HepG2 (cell line): Measurements from ENCODE around the gene ERMP1. TPM values are rescaled to one million over a fixed set of nuclear protein-coding genes. Genes with fewer than 3 reads are reported as not detected.

Source experiments
- CHD2 ChIP-seq: IDR thresholded peaks from 2 replicates; pipeline ENCODE4 v1.6.1; 2011; ENCODE audit warnings: low read depth, low read length, improper control_type of control experiment
- GATA4 ChIP-seq: sonication (generic); IDR thresholded peaks from 2 replicates; pipeline ENCODE4 v1.6.1; 2016; ENCODE audit warnings: antibody characterized with exemption, low read depth, borderline replicate concordance
- IKZF1 ChIP-seq: fragments of 450-650 bp; IDR thresholded peaks from 2 replicates; pipeline ENCODE4 v1.7.1; 2016
- MATR3 ChIP-seq: sonication (generic); formaldehyde crosslinking; IDR thresholded peaks from 2 replicates; pipeline ENCODE4 v1.4.0; 2020; ENCODE audit warnings: missing genetic modification reagents
- SIX1 ChIP-seq: sonication (generic); formaldehyde crosslinking; IDR thresholded peaks from 2 replicates; pipeline ENCODE4 v1.4.0; 2020; ENCODE audit warnings: missing genetic modification reagents, borderline replicate concordance
- SIX4 ChIP-seq: sonication (generic); formaldehyde crosslinking; IDR thresholded peaks from 2 replicates; pipeline ENCODE4 v1.4.0; 2020; ENCODE audit warnings: missing genetic modification reagents
- SMC3 ChIP-seq: IDR thresholded peaks from 2 replicates; pipeline ENCODE4 v1.6.1; 2011; ENCODE audit warnings: low read length, improper control_type of control experiment
- SMYD3 ChIP-seq: sonication (generic); formaldehyde crosslinking; IDR thresholded peaks from 2 replicates; pipeline ENCODE4 v1.8.1; 2023; ENCODE audit warnings: mild to moderate bottlenecking, missing genetic modification reagents
- ZNF484 ChIP-seq: sonication (generic); formaldehyde crosslinking; IDR thresholded peaks from 2 replicates; pipeline ENCODE4 v1.5.1; 2020; ENCODE audit warnings: mild to moderate bottlenecking, low read depth, missing genetic modification reagents, borderline replicate concordance
- ZNF75D ChIP-seq: sonication (generic); formaldehyde crosslinking; IDR thresholded peaks from 2 replicates; pipeline ENCODE4 v1.8.1; 2023; ENCODE audit warnings: missing genetic modification reagents, mild to moderate bottlenecking, borderline replicate concordance
- ZNF891 ChIP-seq: sonication (generic); formaldehyde crosslinking; IDR thresholded peaks from 2 replicates; pipeline ENCODE4 v1.5.0; 2020; ENCODE audit warnings: mild to moderate bottlenecking, missing genetic modification reagents
- ZSCAN22 ChIP-seq: sonication (generic); formaldehyde crosslinking; IDR thresholded peaks from 2 replicates; pipeline ENCODE4 v1.4.0; 2020; ENCODE audit warnings: mild to moderate bottlenecking, missing genetic modification reagents
- polyA plus RNA-seq, 8 experiments: library from polyadenylated mRNA; depleted of rRNA in 3 of 8; stranded (reverse) in 7 of 8; unstranded in 1 of 8; fragments of >200 nt; fragmentation: Illumina TruSeq in 4 of 8; extraction: Trizol in 4 of 8; gene quantifications; 2 replicates each; pipeline versions ENCODE4 v1.2.1 to v1.2.3, GENCODE V29; 2011 to 2016; ENCODE audit warnings: low read depth in 4 of 8, missing spikeins in 1 of 8, mixed read lengths in 1 of 8; ENCODE audit not compliant: insufficient read depth in 1 of 8
- total RNA-seq, 5 experiments: library from RNA; depleted of rRNA; stranded (reverse); fragments of >200 nt; fragmentation: Illumina TruSeq; extraction: Trizol; gene quantifications; 2 replicates each; pipeline ENCODE4 v1.2.3, GENCODE V29; 2016; ENCODE audit warnings: low read depth in 1 of 5
- TF ChIP-seq, protein P1 (sequence below): sonication (generic); formaldehyde crosslinking; IDR thresholded peaks from 2 replicates; pipeline ENCODE4 v1.8.0; 2022; ENCODE audit warnings: missing genetic modification reagents, mild to moderate bottlenecking, borderline replicate concordance
- TF ChIP-seq, protein P2 (sequence below): IDR thresholded peaks from 2 replicates; pipeline ENCODE4 v1.4.0; 2020; ENCODE audit warnings: mild to moderate bottlenecking, missing genetic modification reagents
- TF ChIP-seq, protein P3 (sequence below): sonication (generic); formaldehyde crosslinking; IDR thresholded peaks from 2 replicates; pipeline ENCODE4 v1.5.0; 2020; ENCODE audit warnings: mild to moderate bottlenecking, missing genetic modification reagents
- TF ChIP-seq, protein P4 (sequence below): sonication (generic); formaldehyde crosslinking; IDR thresholded peaks from 2 replicates; pipeline ENCODE4 v1.4.0; 2020; ENCODE audit warnings: missing genetic modification reagents
- TF ChIP-seq, protein P5 (sequence below): sonication (generic); formaldehyde crosslinking; IDR thresholded peaks from 2 replicates; pipeline ENCODE4 v1.4.0; 2020; ENCODE audit warnings: missing genetic modification reagents

The ERMP1 gene
- total and polyA plus RNA-seq, 2 of the 13 experiments (the other 11 are each of a cell fraction or from before 2014, with no cell fraction given), result 40.9 to 65.4 TPM

DNA sequence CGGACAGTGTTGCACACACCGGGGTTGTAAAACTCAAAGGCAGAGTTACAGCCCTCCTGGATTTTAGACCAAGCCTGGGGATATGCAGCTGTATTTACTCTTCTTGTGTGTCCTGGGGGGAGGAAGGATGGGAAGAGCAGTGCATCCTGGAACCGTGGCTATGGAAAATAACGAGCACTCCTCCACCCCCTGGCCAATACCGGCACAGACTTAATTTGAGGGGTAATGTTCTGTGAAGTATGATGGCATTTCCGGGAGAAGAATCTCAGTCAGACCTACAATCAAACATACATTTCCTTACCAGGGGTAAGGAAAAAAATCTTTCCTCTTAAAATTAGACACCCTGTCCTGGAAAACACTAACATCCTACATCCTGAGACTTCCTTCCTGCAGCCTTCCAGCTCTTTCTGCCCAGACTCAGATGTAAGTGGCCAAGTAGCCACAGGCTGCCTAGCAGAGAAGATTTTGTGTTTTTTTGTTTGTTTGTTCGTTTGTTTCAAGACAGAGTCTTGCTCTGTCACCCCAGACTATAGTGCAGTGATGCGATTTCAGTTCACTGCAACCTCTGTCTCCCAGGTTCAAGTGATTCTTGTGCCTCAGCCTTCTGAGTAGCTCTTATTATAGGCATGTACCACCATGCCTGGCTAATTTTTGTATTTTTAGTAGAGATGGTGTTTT is 11.0 kb upstream of the ERMP1 start (continued):
- TF ChIP-seq IKZF1 (no peak), MATR3 (CRISPR knock-in tag) (no peak), ZNF484 (CRISPR knock-in tag) (no peak), SMC3 (no peak; the same call in 1 of the 2 replicates), GATA4 (no peak), SMYD3 (CRISPR knock-in tag) (no peak), SIX4 (CRISPR knock-in tag) (peak; percentile 51; the same call in 1 of the 2 replicates), ZSCAN22 (CRISPR knock-in tag) (no peak), ZNF891 (CRISPR knock-in tag) (no peak), CHD2 (no peak), ZNF75D (no peak), SIX1 (CRISPR knock-in tag) (no peak)
- TF ChIP-seq, protein P1, sequence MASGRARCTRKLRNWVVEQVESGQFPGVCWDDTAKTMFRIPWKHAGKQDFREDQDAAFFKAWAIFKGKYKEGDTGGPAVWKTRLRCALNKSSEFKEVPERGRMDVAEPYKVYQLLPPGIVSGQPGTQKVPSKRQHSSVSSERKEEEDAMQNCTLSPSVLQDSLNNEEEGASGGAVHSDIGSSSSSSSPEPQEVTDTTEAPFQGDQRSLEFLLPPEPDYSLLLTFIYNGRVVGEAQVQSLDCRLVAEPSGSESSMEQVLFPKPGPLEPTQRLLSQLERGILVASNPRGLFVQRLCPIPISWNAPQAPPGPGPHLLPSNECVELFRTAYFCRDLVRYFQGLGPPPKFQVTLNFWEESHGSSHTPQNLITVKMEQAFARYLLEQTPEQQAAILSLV (CRISPR knock-in tag), result no peak
- TF ChIP-seq, protein P2, sequence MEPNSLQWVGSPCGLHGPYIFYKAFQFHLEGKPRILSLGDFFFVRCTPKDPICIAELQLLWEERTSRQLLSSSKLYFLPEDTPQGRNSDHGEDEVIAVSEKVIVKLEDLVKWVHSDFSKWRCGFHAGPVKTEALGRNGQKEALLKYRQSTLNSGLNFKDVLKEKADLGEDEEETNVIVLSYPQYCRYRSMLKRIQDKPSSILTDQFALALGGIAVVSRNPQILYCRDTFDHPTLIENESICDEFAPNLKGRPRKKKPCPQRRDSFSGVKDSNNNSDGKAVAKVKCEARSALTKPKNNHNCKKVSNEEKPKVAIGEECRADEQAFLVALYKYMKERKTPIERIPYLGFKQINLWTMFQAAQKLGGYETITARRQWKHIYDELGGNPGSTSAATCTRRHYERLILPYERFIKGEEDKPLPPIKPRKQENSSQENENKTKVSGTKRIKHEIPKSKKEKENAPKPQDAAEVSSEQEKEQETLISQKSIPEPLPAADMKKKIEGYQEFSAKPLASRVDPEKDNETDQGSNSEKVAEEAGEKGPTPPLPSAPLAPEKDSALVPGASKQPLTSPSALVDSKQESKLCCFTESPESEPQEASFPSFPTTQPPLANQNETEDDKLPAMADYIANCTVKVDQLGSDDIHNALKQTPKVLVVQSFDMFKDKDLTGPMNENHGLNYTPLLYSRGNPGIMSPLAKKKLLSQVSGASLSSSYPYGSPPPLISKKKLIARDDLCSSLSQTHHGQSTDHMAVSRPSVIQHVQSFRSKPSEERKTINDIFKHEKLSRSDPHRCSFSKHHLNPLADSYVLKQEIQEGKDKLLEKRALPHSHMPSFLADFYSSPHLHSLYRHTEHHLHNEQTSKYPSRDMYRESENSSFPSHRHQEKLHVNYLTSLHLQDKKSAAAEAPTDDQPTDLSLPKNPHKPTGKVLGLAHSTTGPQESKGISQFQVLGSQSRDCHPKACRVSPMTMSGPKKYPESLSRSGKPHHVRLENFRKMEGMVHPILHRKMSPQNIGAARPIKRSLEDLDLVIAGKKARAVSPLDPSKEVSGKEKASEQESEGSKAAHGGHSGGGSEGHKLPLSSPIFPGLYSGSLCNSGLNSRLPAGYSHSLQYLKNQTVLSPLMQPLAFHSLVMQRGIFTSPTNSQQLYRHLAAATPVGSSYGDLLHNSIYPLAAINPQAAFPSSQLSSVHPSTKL (CRISPR knock-in tag), result peak; percentile 65
- TF ChIP-seq, protein P3, sequence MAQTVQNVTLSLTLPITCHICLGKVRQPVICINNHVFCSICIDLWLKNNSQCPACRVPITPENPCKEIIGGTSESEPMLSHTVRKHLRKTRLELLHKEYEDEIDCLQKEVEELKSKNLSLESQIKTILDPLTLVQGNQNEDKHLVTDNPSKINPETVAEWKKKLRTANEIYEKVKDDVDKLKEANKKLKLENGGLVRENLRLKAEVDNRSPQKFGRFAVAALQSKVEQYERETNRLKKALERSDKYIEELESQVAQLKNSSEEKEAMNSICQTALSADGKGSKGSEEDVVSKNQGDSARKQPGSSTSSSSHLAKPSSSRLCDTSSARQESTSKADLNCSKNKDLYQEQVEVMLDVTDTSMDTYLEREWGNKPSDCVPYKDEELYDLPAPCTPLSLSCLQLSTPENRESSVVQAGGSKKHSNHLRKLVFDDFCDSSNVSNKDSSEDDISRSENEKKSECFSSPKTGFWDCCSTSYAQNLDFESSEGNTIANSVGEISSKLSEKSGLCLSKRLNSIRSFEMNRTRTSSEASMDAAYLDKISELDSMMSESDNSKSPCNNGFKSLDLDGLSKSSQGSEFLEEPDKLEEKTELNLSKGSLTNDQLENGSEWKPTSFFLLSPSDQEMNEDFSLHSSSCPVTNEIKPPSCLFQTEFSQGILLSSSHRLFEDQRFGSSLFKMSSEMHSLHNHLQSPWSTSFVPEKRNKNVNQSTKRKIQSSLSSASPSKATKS (CRISPR knock-in tag), result no peak
- TF ChIP-seq, protein P4, sequence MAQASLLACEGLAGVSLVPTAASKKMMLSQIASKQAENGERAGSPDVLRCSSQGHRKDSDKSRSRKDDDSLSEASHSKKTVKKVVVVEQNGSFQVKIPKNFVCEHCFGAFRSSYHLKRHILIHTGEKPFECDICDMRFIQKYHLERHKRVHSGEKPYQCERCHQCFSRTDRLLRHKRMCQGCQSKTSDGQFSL (CRISPR knock-in tag), result 0 out of 2 replicates have a peak, but pooled peaks have one; percentile 41
- TF ChIP-seq, protein P5, sequence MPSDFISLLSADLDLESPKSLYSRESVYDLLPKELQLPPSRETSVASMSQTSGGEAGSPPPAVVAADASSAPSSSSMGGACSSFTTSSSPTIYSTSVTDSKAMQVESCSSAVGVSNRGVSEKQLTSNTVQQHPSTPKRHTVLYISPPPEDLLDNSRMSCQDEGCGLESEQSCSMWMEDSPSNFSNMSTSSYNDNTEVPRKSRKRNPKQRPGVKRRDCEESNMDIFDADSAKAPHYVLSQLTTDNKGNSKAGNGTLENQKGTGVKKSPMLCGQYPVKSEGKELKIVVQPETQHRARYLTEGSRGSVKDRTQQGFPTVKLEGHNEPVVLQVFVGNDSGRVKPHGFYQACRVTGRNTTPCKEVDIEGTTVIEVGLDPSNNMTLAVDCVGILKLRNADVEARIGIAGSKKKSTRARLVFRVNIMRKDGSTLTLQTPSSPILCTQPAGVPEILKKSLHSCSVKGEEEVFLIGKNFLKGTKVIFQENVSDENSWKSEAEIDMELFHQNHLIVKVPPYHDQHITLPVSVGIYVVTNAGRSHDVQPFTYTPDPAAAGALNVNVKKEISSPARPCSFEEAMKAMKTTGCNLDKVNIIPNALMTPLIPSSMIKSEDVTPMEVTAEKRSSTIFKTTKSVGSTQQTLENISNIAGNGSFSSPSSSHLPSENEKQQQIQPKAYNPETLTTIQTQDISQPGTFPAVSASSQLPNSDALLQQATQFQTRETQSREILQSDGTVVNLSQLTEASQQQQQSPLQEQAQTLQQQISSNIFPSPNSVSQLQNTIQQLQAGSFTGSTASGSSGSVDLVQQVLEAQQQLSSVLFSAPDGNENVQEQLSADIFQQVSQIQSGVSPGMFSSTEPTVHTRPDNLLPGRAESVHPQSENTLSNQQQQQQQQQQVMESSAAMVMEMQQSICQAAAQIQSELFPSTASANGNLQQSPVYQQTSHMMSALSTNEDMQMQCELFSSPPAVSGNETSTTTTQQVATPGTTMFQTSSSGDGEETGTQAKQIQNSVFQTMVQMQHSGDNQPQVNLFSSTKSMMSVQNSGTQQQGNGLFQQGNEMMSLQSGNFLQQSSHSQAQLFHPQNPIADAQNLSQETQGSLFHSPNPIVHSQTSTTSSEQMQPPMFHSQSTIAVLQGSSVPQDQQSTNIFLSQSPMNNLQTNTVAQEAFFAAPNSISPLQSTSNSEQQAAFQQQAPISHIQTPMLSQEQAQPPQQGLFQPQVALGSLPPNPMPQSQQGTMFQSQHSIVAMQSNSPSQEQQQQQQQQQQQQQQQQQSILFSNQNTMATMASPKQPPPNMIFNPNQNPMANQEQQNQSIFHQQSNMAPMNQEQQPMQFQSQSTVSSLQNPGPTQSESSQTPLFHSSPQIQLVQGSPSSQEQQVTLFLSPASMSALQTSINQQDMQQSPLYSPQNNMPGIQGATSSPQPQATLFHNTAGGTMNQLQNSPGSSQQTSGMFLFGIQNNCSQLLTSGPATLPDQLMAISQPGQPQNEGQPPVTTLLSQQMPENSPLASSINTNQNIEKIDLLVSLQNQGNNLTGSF (CRISPR knock-in tag), result no peak
